IMR-90 (cell line): Measurements from ENCODE around the gene SURF2. TPM values are rescaled to one million over a fixed set of nuclear protein-coding genes. Genes with fewer than 3 reads are reported as not detected.

ENCODE experiments used
- ATAC-seq: fragments of 200-7000 bp; cut with Tn5 transposase; 2 replicates; pipeline ENCODE4 v1.9.1; 2020; ENCODE audit warnings: low read depth, mild to moderate bottlenecking, moderate library complexity
- BruUV-seq: library from RNA; stranded (reverse); fragments of 400-500 nt; replicated peaks from 2 replicates; lab custom pipeline; 2021; lab: Mats Ljungman, UMichigan
- CTCF ChIA-PET: fragments of 300-600 bp; formaldehyde crosslinking; extraction: SDS; loops from one replicate; lab custom pipeline; 2021; ENCODE audit warnings: antibody characterized with exemption; lab: Yijun Ruan, JAX
- POLR2A ChIA-PET: fragments of 300-600 bp; sonication (Branson Sonifier 250); formaldehyde crosslinking; loops from one replicate; lab custom pipeline; 2022; ENCODE audit warnings: antibody characterized with exemption; ENCODE audit not compliant: unreplicated experiment; lab: Charles Lee
- DNase-seq: peaks from one replicate; pipeline ENCODE4 v3.0.0; 2013
- H2AFZ ChIP-seq: replicated peaks from 2 replicates; pipeline ENCODE3; 2013; ENCODE audit warnings: low read length, mild to moderate bottlenecking; ENCODE audit not compliant: poor library complexity
- H2AK5ac ChIP-seq: 2 replicates; pipeline ENCODE4 v1.6.1; 2013; ENCODE audit warnings: low read depth, low read length, inconsistent platforms
- H2AK9ac ChIP-seq: replicated peaks from 2 replicates; pipeline ENCODE3; 2013; ENCODE audit warnings: mild to moderate bottlenecking, low read depth, low read length, moderate library complexity; ENCODE audit not compliant: poor library complexity
- H2BK120ac ChIP-seq: 2 replicates; pipeline ENCODE4 v1.6.1; 2013; ENCODE audit warnings: low read depth, low read length, inconsistent platforms
- H2BK15ac ChIP-seq: 3 replicates; pipeline ENCODE4 v1.6.1; 2013; ENCODE audit warnings: low read depth, low read length, inconsistent platforms
- H2BK20ac ChIP-seq: 2 replicates; pipeline ENCODE4 v1.6.1; 2013; ENCODE audit warnings: low read depth, mild to moderate bottlenecking, inconsistent platforms, low read length, moderate library complexity
- H2BK5ac ChIP-seq: 2 replicates; pipeline ENCODE4 v1.6.1; 2013; ENCODE audit warnings: mild to moderate bottlenecking, low read depth, low read length, inconsistent platforms; ENCODE audit not compliant: poor library complexity, severe bottlenecking
- H3K14ac ChIP-seq: replicated peaks from 2 replicates; pipeline ENCODE4 v1.6.1; 2013; ENCODE audit warnings: low read depth, low read length, inconsistent platforms
- H3K18ac ChIP-seq: 2 replicates; pipeline ENCODE4 v1.6.1; 2013; ENCODE audit warnings: low read depth, low read length, control low read depth
- H3K23ac ChIP-seq: 2 replicates; pipeline ENCODE4 v1.6.1; 2013; ENCODE audit warnings: low read depth, low read length, inconsistent platforms
- H3K27ac ChIP-seq: 2 replicates; pipeline ENCODE4 v1.5.1; 2013; ENCODE audit warnings: mild to moderate bottlenecking, control low read depth, low read length; ENCODE audit not compliant: insufficient read depth
- H3K27me3 ChIP-seq: 2 replicates; pipeline ENCODE4 v1.6.1; 2013; ENCODE audit warnings: low read length; ENCODE audit not compliant: control insufficient read depth, insufficient read depth
- H3K36me3 ChIP-seq: 2 replicates; pipeline ENCODE4 v1.6.1; 2013; ENCODE audit warnings: low read length, mixed read lengths; ENCODE audit not compliant: control insufficient read depth, insufficient read depth
- H3K4ac ChIP-seq: 2 replicates; pipeline ENCODE4 v1.6.1; 2013; ENCODE audit warnings: low read depth, low read length, inconsistent platforms
- H3K4me1 ChIP-seq: 2 replicates; pipeline ENCODE4 v1.6.1; 2013; ENCODE audit warnings: low read length, mixed read lengths; ENCODE audit not compliant: control insufficient read depth, insufficient read depth
- H3K4me2 ChIP-seq: 2 replicates; pipeline ENCODE4 v1.6.1; 2013; ENCODE audit warnings: low read depth, mild to moderate bottlenecking, control low read depth, low read length, moderate library complexity
- H3K4me3 ChIP-seq: 2 replicates; pipeline ENCODE4 v1.5.1; 2013; ENCODE audit warnings: low read depth, mild to moderate bottlenecking, control low read depth, low read length, moderate library complexity; ENCODE audit not compliant: insufficient read depth
- H3K56ac ChIP-seq: 2 replicates; pipeline ENCODE4 v1.6.1; 2013; ENCODE audit warnings: low read length, inconsistent platforms; ENCODE audit not compliant: insufficient read depth; ENCODE audit errors: extremely low read depth
- H3K79me1 ChIP-seq, 2 experiments: 2 replicates each; pipeline ENCODE4 v1.6.1; 2013; ENCODE audit warnings: low read length in 2 of 2, inconsistent platforms in 1 of 2, low read depth in 1 of 2
- H3K9ac ChIP-seq: 2 replicates; pipeline ENCODE4 v1.6.1; 2013; ENCODE audit warnings: low read depth, low read length, control low read depth
- H3K9me1 ChIP-seq: 2 replicates; pipeline ENCODE4 v1.6.1; 2013; ENCODE audit warnings: low read length, inconsistent platforms; ENCODE audit not compliant: insufficient read depth
- H3K9me3 ChIP-seq: 2 replicates; pipeline ENCODE4 v1.6.1; 2013; ENCODE audit warnings: low read length; ENCODE audit not compliant: control insufficient read depth, insufficient read depth
- H4K20me1 ChIP-seq: 2 replicates; pipeline ENCODE4 v1.6.1; 2013; ENCODE audit warnings: low read length, inconsistent platforms; ENCODE audit not compliant: insufficient read depth
- H4K5ac ChIP-seq: 2 replicates; pipeline ENCODE4 v1.6.1; 2013; ENCODE audit warnings: mild to moderate bottlenecking, low read depth, low read length, control low read depth
- H4K8ac ChIP-seq, 2 experiments: 2 replicates each; pipeline ENCODE4 v1.6.1; 2013; ENCODE audit warnings: low read depth in 2 of 2, low read length in 2 of 2, control low read depth in 1 of 2, inconsistent platforms in 1 of 2
- H4K91ac ChIP-seq: 2 replicates; pipeline ENCODE4 v1.6.1; 2013; ENCODE audit warnings: low read depth, low read length, inconsistent platforms; ENCODE audit not compliant: insufficient read depth
- BHLHE40 ChIP-seq: fragments of 150-350 bp; IDR thresholded peaks from 2 replicates; pipeline ENCODE4 v1.6.1; 2016; ENCODE audit warnings: mild to moderate bottlenecking, low read depth, low read length
- CHD1 ChIP-seq: IDR thresholded peaks from 2 replicates; pipeline ENCODE4 v1.6.1; 2012; ENCODE audit warnings: low read depth, low read length, improper control_type of control experiment
- CTCF ChIP-seq: conservative IDR thresholded peaks from 2 replicates; pipeline ENCODE4 v1.5.1; 2012; ENCODE audit warnings: mild to moderate bottlenecking, low read depth, low read length, improper control_type of control experiment
- MAZ ChIP-seq: IDR thresholded peaks from 2 replicates; pipeline ENCODE4 v1.6.1; 2012; ENCODE audit warnings: low read depth, mild to moderate bottlenecking, low read length, improper control_type of control experiment, moderate library complexity, borderline replicate concordance
- MXI1 ChIP-seq: IDR thresholded peaks from 2 replicates; pipeline ENCODE4 v1.6.1; 2012; ENCODE audit warnings: low read depth, mild to moderate bottlenecking, low read length, moderate library complexity, borderline replicate concordance
- POLR2A ChIP-seq: IDR thresholded peaks from 2 replicates; pipeline ENCODE4 v1.6.1; 2012; ENCODE audit warnings: mild to moderate bottlenecking, low read depth, low read length
- RAD21 ChIP-seq: IDR thresholded peaks from 2 replicates; pipeline ENCODE4 v1.6.1; 2012; ENCODE audit warnings: low read length, improper control_type of control experiment
- WGBS, 2 experiments: methylation state at CpG; one replicate each; pipeline versions ENCODE4 v1.1.5 to v1.1.7; 2013; ENCODE audit warnings: missing lambda C conversion rate in 2 of 2; ENCODE audit not compliant: insufficient read length in 1 of 2; ENCODE audit errors: extremely low coverage in 2 of 2; 5-methylcytosine and 5-hydroxymethylcytosine counted together
- dilution Hi-C: fragments of 300-500 bp; cut with HindIII; formaldehyde crosslinking; loops from one replicate; pipeline ENCODE4 v1.14.3; 2018; ENCODE audit warnings: low sequenced_read_pairs; ENCODE audit not compliant: unreplicated experiment
- in situ Hi-C: fragments of 300-500 bp; cut with MboI; formaldehyde crosslinking; loops from 3 replicates; pipeline ENCODE4 v1.14.3; 2019; ENCODE audit warnings: low sequenced_read_pairs, inconsistent platforms, mixed read lengths
- intact Hi-C: fragments of 100-400 bp; cut with micrococcal nuclease; formaldehyde crosslinking; loops from 2 replicates; pipeline ENCODE4 v1.10.0; 2022
- polyA plus RNA-seq, 3 experiments: library from polyadenylated mRNA; depleted of rRNA; stranded (reverse); fragments of >200 nt; gene quantifications; 2 replicates each; pipeline ENCODE4 v1.2.3, GENCODE V29; 2012; ENCODE audit warnings: low replicate concordance in 1 of 3
- total RNA-seq: library from RNA; depleted of rRNA; stranded (reverse); fragments of >200 nt; gene quantifications from 2 replicates; pipeline ENCODE4 v1.2.3, GENCODE V29; 2012

Gene SURF2
- total and polyA plus RNA-seq, 2 of the 4 experiments (the other 2 are of a cell fraction), result 9.9 to 16.3 TPM

- H3K18ac ChIP-seq, result no peak overlapping the region
- H4K5ac ChIP-seq, result no peak overlapping the region
- ChIA-PET POLR2A (no interaction called here), CTCF (no interaction called here)
- H4K91ac ChIP-seq, result no peak overlapping the region
- WGBS, 2 experiments, result 83% methylated on average over 2 of the region's 12 CpGs; no CpG with 5 or more reads in 1 of the 2 experiments
- ATAC-seq (no peak), DNase-seq (no peak)
- no peak overlapping the region for H2BK5ac ChIP-seq
- H3K79me1 ChIP-seq, result peaks cover 0 to 22% of the 10 kb centered on the region in 2 experiments; a peak in 2 of 4 replicates
- H4K20me1 ChIP-seq, result peaks cover 17% of the 10 kb centered on the region; the same call in 1 of the 2 replicates
- 0 out of 2 replicates have a peak, but pooled peaks cover 4% of the 10 kb centered on the region for H3K9me1 ChIP-seq
- no peak overlapping the region for H2BK15ac ChIP-seq
- no peak overlapping the region for H3K4me3 ChIP-seq
- dilution Hi-C loops (no loop called here), in situ Hi-C loops (loop anchor here (10.0 kb wide), 2 partner anchors 80 to 320 kb away; no protein-coding TSS in a partner anchor), intact Hi-C loops (loop anchor here (5.0 kb wide), 1 partner anchor 588 kb away; the partner anchor contains the start of gene VAV2)
- no peak overlapping the region for H4K8ac ChIP-seq
- no peaks in the 10 kb centered on the region for H3K9me3 ChIP-seq
- no peak overlapping the region for H3K4me2 ChIP-seq
- H3K14ac ChIP-seq, result no peak overlapping the region
- H2AK9ac ChIP-seq, result peak overlapping the region; percentile 40
- H3K23ac ChIP-seq, result no peak overlapping the region
- TF ChIP-seq MXI1 (no peak), MAZ (no peak), CHD1 (no peak), CTCF (no peak), POLR2A (no peak), BHLHE40 (no peak), RAD21 (no peak)
- H2BK20ac ChIP-seq, result no peak overlapping the region
- no TSS peak for BruUV-seq
- no peak overlapping the region for H3K56ac ChIP-seq
- H2AK5ac ChIP-seq, result no peak overlapping the region
- no peak overlapping the region for H2AFZ ChIP-seq
- peaks cover 28% of the 10 kb centered on the region for H3K36me3 ChIP-seq
- no peak overlapping the region for H2BK120ac ChIP-seq
- H3K4ac ChIP-seq, result no peak overlapping the region
- H3K27me3 ChIP-seq, result no peaks in the 10 kb centered on the region
- no peak overlapping the region for H3K27ac ChIP-seq
- peaks cover 2% of the 10 kb centered on the region; the same call in 1 of the 2 replicates for H3K4me1 ChIP-seq
- H3K9ac ChIP-seq, result no peak overlapping the region
Measured at GRCh38 chr9:133404454-133405002, 48.2 kb downstream of the SURF2 start.
